H1 (cell line): ENCODE measurements around the gene BOK. TPM values are rescaled to one million over a fixed set of nuclear protein-coding genes. Genes with fewer than 3 reads are reported as not detected.

Source experiments
- BCL11A ChIP-seq, 2 experiments: IDR thresholded peaks; one replicate each; pipeline ENCODE4 v1.6.1; 2011; ENCODE audit warnings: low read depth in 2 of 2, low read length in 2 of 2, mild to moderate bottlenecking in 2 of 2
- CREB1 ChIP-seq: IDR thresholded peaks from 2 replicates; pipeline ENCODE4 v1.6.1; 2012; ENCODE audit warnings: inconsistent platforms
- CTCF ChIP-seq, 3 experiments: IDR thresholded peaks; 1 replicate in 2 of 3; 2 replicates in 1 of 3; pipeline versions ENCODE4 v1.5.1 to v1.6.1; 2011; ENCODE audit warnings: low read length in 3 of 3, mild to moderate bottlenecking in 3 of 3, inconsistent platforms in 2 of 3, low read depth in 1 of 3, moderate library complexity in 1 of 3; ENCODE audit not compliant: insufficient read depth in 1 of 3; ENCODE audit errors: control extremely low read depth in 1 of 3
- RXRA ChIP-seq: IDR thresholded peaks from 2 replicates; pipeline ENCODE4 v1.6.1; 2011; ENCODE audit warnings: low read depth, mild to moderate bottlenecking, low read length, moderate library complexity; ENCODE audit not compliant: insufficient read depth
- SP4 ChIP-seq: IDR thresholded peaks from 2 replicates; pipeline ENCODE4 v1.6.1; 2012; ENCODE audit warnings: low read length, inconsistent platforms
- SUZ12 ChIP-seq: fragments of 200-600 bp; sonication (generic); IDR thresholded peaks from 2 replicates; pipeline ENCODE4 v1.6.1; 2012; ENCODE audit warnings: mild to moderate bottlenecking, inconsistent platforms, low read length, moderate library complexity, mixed read lengths
- TCF12 ChIP-seq: IDR thresholded peaks from 2 replicates; pipeline ENCODE4 v1.6.1; 2011; ENCODE audit warnings: low read depth, mild to moderate bottlenecking, low read length
- polyA plus RNA-seq, 7 experiments: library from polyadenylated mRNA; depleted of rRNA in 3 of 7; stranded (reverse) in 5 of 7; unstranded in 2 of 7; fragments of >200 nt in 5 of 7; fragments of 200-250 nt in 2 of 7; gene quantifications; 1 replicate in 5 of 7; 2 replicates in 1 of 7; 4 replicates in 1 of 7; pipeline versions ENCODE4 v1.2.1 to v1.2.3, GENCODE V29; 2011 to 2013; ENCODE audit warnings: missing spikeins in 2 of 7, mixed read lengths in 2 of 7
- total RNA-seq: library from RNA; stranded (reverse); fragmentation: NEBNext Ultra II Directional; extraction: Animal tissue kit (Norgen Biotek cat#: 25700); gene quantifications from 2 replicates; pipeline ENCODE4 v1.2.1, GENCODE V29; 2021
- TF ChIP-seq, protein P1 (sequence below): fragments of 300-600 bp; sonication (generic); IDR thresholded peaks from 2 replicates; pipeline ENCODE4 v1.7.1; 2012; ENCODE audit warnings: low read length, moderate library complexity, mild to moderate bottlenecking, inconsistent platforms; ENCODE audit not compliant: insufficient replicate concordance
- TF ChIP-seq, protein P2 (sequence below): IDR thresholded peaks from 2 replicates; pipeline ENCODE4 v1.6.1; 2011; ENCODE audit warnings: low read depth, mild to moderate bottlenecking, low read length; ENCODE audit not compliant: insufficient read depth

The BOK gene
- total and polyA plus RNA-seq, 2 of the 8 experiments (the other 6 are each of a cell fraction or from before 2014, with no cell fraction given) = 33.7 to 37.6 TPM

DNA sequence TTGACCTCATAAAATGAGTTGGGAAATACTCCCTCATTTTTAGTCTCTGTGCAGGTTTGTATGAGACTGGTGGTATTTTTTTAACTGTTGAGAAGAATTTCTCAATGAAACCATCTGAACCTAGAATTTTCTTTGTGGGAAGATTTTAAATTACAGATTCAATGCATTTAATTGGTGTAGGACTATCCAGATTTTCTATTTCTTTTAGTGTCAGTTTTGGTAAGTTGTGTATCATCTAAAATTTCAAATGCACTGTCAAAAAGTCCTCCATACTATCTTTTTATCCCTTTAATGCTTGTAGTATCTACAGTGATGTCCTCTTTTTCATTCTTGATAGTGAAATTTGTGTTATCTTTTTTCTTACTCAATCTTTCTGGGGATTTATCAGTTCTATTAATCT lies 1.8 kb upstream of the BOK start (continued):
- TF ChIP-seq, protein P1, sequence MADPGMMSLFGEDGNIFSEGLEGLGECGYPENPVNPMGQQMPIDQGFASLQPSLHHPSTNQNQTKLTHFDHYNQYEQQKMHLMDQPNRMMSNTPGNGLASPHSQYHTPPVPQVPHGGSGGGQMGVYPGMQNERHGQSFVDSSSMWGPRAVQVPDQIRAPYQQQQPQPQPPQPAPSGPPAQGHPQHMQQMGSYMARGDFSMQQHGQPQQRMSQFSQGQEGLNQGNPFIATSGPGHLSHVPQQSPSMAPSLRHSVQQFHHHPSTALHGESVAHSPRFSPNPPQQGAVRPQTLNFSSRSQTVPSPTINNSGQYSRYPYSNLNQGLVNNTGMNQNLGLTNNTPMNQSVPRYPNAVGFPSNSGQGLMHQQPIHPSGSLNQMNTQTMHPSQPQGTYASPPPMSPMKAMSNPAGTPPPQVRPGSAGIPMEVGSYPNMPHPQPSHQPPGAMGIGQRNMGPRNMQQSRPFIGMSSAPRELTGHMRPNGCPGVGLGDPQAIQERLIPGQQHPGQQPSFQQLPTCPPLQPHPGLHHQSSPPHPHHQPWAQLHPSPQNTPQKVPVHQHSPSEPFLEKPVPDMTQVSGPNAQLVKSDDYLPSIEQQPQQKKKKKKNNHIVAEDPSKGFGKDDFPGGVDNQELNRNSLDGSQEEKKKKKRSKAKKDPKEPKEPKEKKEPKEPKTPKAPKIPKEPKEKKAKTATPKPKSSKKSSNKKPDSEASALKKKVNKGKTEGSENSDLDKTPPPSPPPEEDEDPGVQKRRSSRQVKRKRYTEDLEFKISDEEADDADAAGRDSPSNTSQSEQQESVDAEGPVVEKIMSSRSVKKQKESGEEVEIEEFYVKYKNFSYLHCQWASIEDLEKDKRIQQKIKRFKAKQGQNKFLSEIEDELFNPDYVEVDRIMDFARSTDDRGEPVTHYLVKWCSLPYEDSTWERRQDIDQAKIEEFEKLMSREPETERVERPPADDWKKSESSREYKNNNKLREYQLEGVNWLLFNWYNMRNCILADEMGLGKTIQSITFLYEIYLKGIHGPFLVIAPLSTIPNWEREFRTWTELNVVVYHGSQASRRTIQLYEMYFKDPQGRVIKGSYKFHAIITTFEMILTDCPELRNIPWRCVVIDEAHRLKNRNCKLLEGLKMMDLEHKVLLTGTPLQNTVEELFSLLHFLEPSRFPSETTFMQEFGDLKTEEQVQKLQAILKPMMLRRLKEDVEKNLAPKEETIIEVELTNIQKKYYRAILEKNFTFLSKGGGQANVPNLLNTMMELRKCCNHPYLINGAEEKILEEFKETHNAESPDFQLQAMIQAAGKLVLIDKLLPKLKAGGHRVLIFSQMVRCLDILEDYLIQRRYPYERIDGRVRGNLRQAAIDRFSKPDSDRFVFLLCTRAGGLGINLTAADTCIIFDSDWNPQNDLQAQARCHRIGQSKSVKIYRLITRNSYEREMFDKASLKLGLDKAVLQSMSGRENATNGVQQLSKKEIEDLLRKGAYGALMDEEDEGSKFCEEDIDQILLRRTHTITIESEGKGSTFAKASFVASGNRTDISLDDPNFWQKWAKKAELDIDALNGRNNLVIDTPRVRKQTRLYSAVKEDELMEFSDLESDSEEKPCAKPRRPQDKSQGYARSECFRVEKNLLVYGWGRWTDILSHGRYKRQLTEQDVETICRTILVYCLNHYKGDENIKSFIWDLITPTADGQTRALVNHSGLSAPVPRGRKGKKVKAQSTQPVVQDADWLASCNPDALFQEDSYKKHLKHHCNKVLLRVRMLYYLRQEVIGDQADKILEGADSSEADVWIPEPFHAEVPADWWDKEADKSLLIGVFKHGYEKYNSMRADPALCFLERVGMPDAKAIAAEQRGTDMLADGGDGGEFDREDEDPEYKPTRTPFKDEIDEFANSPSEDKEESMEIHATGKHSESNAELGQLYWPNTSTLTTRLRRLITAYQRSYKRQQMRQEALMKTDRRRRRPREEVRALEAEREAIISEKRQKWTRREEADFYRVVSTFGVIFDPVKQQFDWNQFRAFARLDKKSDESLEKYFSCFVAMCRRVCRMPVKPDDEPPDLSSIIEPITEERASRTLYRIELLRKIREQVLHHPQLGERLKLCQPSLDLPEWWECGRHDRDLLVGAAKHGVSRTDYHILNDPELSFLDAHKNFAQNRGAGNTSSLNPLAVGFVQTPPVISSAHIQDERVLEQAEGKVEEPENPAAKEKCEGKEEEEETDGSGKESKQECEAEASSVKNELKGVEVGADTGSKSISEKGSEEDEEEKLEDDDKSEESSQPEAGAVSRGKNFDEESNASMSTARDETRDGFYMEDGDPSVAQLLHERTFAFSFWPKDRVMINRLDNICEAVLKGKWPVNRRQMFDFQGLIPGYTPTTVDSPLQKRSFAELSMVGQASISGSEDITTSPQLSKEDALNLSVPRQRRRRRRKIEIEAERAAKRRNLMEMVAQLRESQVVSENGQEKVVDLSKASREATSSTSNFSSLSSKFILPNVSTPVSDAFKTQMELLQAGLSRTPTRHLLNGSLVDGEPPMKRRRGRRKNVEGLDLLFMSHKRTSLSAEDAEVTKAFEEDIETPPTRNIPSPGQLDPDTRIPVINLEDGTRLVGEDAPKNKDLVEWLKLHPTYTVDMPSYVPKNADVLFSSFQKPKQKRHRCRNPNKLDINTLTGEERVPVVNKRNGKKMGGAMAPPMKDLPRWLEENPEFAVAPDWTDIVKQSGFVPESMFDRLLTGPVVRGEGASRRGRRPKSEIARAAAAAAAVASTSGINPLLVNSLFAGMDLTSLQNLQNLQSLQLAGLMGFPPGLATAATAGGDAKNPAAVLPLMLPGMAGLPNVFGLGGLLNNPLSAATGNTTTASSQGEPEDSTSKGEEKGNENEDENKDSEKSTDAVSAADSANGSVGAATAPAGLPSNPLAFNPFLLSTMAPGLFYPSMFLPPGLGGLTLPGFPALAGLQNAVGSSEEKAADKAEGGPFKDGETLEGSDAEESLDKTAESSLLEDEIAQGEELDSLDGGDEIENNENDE = no peak
- TF ChIP-seq RXRA (no peak), TCF12 (no peak), BCL11A (IDR thresholded peaks at IDR 0.05; ENCODE audit: low read depth in 2 of 2, low read length in 2 of 2) (no peak), CTCF (IDR thresholded peaks at IDR 0.05; ENCODE audit: control extremely low read depth in 1 of 3, insufficient read depth in 1 of 3, low read depth in 1 of 3, low read length in 3 of 3) (no peak), SUZ12 (no peak), SP4 (no peak), CREB1 (no peak)
- TF ChIP-seq, protein P2, sequence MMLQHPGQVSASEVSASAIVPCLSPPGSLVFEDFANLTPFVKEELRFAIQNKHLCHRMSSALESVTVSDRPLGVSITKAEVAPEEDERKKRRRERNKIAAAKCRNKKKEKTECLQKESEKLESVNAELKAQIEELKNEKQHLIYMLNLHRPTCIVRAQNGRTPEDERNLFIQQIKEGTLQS = no peak
